COLO668 (cell line): ENCODE results near the gene ARPC1B.
A peak's percentile ranks its signal among the peaks of the same experiment; 100 is the strongest.
"Not testable (repeated sequence)": the region's sequence is repeated elsewhere in the genome, so short reads cannot be mapped to it uniquely, and the experiment has no call there.

Experiments used
- DNase-seq: peaks from one replicate; lab custom pipeline; 2025; ENCODE audit not compliant: unreplicated experiment; lab: John Stamatoyannopoulos, UW

The ARPC1B gene

DNA sequence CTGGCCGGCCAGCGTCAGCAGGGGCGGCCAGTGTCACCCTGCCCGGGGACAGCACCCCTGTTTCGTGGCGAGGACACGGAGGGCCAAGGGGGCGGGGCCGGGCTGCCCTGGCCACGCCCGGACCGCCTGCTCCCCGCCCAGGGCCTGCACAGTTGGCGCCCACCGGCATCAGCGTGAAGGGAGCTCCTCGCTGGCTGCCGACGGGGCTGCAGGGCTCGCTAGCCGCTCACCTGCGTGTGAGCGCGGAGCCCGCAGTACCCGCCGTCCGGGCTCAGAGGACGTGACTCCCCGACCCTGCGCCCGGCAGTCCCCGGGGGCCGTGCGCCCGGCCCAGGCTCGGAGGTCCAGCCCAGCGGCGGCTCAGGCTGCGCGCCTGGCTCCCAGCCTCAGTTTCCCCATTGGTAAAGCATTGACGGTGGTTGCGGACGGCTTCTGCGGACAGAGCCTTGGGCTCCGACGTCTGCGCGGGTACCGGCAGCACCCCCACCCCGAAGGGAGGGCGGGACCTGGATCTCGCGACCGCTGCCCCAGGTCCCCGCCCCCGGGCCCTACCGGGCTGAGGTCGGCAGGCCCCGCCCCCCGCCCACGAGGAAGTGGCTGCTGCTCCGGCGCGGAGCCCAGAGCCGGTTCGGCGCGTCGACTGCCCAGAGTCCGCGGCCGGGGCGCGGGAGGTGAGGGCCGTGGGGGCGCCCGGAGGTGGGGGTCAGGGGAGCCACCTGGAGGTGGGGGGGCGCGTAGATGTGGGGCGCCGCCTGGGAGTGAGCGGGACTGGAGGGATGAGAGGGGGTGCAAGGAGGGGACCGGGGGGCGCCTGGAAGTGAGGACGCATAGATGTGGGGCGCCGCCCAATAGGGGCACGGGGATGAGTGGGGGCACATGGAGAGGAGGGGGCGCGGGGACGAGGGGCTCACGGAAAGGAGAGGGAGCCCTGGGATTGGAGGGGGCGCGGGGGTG, at the start of gene ARPC1B:
Gene ARPC1B, plus strand, starts transcription at position 620 of the 954 bp plus-strand sequence. CDS start 10,985 bp downstream, outside the sequence.
- DNase-seq: peak; percentile 86

DNA sequence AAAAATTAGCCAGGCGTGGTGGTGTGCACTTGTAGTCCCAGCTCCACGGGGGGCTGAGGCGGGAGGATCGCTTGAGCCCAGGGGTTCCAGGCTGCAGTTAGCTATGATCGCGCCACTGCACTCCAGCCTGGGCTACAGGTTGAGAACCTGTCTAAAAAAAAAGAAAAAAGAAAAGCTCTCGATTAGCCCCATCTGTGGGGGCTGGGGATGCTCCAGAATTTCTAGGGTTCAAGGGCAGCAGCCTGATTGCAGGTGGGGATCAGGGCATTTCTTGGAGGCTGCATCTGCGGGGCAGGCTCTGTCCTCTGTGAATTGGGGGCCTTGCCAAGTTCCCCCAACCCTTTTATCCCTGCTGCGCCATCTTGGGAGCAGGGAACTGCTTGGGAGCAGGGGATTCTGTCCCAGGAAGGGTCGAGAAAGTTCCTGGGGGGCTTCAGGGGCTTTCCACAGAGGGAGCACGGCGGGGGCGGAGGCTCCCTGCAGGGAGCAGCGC, 49.5 kb upstream of the ARPC1B start:
- DNase-seq: peak; percentile 14

DNA sequence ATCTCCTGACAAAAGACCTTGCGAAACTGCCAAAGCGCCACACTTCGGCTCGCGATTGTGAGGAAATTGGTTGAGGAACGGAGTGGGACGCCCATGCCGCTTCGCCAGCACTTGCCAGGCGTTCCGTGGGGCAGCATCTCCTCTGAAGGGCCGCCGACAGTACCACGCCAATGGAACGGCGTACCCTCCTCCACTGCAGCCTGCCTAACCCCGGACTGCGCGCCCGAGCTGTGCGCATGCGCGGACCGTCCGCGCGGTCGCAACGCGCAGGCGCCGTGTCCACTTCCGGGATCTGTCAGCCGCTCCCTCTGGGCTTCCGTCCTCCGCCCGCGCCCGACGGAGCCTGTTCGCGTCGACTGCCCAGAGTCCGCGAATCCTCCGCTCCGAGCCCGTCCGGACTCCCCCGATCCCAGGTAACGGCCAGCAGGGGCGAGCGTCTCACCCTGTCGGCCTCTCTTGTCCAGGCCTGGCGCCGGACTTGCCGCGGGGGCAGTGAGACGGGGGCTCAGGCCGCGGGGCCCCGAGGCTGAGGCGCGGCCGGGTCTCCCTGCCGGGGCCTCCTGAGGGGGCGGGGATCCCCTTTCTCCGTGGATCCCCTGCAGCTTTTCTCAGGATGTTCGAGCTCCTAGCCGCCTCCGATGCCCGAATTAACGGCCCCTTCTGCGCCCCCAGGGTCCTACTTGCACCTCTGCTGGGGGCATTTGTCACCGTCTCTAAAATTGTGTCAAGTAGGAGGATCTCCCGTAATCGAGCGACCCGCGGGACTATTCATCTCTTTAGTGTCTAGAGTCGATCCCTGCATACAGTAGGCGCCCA, 48.7 kb upstream of the ARPC1B start, which contains the start of gene ARPC1A:
Gene ARPC1A, plus strand, starts transcription at position 307 of the 816 bp plus-strand sequence. CDS start 7,456 bp downstream, outside the sequence.
- DNase-seq: peak; percentile 95

DNA sequence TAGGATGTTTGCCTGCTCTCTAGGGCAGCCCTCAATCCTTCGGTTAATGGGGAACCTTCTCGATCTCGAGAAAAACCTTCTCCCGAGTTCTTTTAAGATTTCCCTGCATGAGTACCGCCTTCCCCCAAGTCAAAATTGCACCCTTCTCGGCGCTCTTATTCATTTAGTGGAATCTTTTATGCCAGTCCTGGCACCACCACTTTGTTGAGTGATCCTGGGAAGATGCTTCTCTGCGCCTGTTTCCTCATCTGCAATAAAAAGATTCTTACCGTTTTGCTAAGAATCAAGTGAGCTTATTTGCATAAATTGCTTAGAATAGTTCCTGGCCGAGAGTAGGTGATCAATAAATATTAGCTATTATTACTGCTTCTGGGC, 48.1 kb upstream of the ARPC1B start:
- DNase-seq: no peak

DNA sequence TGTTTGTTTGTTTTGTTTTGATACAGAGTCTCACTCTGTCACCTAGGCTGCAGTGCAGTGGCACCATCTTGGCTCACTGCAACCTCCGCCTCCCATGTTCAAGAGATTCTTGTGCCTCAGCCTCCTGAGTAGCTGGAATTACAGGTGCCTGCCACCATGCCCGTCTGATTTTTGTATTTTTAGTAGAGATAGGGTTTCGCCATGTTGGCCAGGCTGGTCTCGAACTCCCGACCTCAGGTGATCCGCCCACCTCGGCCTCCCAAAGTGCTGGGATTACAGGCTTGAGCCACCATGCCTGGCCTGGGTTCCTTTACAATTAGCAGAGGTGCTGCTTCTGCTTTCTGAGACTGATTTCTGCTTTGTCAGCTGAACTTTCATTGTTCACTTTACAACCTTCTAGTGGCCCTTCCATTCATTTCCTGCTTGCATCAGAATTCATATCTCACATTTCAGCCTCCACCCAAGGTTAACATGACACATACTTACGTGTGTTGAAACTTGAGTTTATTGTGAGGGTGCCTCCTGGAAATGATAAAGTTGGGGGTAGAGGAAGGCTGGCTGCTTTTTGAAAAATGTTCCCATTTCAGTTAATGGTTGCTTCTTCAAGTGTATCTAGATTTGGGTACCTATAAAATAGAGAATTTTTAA, 44.1 kb upstream of the ARPC1B start:
- not testable (repeated sequence) for DNase-seq

DNA sequence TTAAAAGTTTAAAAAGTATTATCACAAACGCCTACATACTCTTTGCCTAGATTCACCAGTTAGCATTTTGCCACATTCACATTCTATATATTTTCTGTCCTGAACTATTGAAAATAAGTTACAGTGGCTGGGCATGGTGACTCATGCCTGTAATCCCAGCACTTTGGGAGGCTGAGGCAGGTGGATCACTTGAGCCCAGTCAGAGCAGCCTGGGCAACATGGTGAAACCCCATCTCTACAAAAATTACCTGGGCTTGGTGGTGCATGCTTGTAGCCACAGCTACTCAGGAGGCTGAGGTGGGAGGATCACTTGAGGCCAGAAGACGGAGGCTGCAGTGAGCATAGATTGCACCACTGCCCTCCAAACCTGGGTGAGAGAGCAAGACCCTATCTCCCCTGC, 43.5 kb upstream of the ARPC1B start:
- DNase-seq: no peak

DNA sequence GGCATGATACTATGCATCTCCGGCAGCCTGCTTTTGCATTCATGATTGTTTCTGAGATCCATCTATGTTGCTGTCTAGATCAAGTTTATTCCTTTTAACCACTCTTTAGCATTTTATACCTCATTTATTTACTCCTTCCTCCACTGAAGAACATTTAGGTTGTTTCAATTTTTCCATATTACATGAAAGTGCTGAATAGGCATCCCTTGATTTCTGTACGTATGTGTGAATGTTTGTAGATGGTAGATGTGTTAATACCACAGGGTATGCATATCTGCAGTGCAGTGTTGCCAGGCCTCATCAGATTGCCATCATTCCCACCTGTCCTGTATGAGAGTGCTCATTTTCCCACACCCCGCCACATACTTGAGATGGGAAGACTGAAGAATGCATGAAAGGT, 34.9 kb upstream of the ARPC1B start:
- DNase-seq: no peak

DNA sequence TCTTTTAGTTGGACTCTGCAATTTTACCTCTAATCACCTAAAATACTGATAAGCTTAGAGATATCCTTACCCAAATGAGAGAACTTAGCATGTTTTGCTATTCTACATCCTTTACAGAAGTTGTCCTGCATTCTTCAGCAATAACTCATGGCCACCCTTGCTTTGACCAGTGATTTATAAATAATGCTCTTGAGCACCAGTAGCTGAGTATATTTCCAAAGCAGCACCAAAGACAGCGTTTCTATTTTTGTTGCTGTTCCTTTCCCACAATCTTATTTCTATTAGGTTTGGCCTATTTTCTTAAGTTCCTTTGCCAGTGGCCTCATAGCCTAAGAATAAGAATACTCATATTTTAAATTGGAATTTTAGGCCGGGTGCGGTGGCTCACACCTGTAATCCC, 33.9 kb upstream of the ARPC1B start:
- no peak for DNase-seq

DNA sequence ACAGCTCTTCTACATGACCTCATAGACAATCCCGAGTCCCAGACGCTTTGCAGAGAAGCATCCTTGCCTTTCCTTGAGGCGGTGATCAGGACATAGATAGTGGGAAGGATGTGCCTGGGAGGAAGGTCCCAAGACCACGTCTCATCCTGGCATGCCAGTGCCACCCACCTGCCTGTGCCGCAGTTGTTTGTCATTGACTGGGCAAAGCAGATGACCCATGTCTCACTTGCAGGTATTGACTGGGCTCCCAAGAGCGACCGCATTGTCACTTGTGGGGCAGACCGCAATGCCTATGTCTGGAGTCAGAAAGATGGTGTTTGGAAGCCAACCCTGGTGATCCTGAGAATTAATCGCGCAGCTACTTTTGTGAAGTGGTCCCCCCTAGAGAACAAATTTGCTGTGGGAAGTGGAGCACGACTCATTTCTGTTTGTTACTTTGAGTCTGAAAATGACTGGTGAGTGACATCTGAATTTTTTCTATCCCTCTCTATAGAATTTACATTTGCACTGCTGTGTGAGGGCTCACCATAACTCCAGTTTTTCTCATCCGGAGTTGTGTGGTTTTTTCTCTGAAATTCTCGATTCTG, 30.4 kb upstream of the ARPC1B start:
- DNase-seq: no peak

DNA sequence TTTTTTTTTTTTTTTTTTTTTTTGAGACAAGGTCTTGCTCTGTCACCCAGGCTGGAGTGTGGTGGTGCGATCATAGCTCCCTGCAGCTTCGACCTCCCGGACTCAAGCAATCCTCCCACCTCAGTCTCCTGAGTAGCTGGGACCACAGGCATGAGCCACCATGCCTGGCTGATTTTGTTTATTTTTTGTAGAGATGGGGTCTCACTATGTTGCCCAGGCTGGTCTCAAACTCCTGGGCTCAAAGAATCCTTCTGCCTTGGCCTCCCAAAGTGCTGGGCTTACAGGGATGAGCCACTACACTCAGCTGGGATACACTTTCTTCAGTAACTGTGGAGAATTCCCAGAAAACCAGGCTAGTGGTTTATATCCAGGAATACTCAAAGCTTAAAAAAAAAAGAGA, 23.9 kb upstream of the ARPC1B start:
- DNase-seq: not testable (repeated sequence)

DNA sequence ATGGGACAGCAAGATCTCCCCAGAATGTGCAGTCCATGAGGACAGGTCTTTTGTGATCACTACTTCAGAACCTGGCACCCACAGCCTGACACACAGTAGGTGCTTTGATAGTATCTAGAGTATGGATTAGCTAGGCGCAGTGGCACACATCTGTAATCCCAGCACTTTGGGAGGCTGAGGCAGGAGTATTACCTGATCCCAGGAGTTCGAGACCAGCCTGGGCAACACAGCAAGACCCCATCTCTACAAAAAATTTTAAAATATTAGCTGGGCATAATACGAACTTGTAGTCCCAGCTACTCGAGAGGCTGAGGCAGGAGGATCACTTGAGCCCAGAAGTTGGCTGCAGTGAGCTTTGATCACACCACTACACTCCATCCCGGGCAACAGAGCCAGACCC, 22.3 kb upstream of the ARPC1B start:
- DNase-seq: no peak

DNA sequence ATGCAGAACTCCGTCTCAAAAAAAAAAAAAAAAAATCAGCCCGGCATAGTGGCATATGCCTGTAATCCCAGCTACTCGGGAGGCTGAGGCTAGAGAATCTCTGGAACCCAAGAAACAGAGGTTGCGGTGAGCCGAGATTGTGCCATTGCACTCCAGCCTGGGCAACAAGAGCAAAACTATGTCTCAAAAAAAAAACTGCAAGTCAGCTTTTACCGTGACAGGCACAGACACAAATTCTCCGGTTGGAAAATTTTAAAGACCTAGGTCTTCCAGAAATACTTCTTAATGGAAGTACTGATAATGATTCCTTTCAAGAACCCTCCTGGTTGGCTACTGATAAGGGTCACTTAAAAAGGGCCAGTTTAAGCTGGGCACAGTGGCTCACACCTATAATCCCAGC, 19.4 kb upstream of the ARPC1B start:
- DNase-seq: no peak

DNA sequence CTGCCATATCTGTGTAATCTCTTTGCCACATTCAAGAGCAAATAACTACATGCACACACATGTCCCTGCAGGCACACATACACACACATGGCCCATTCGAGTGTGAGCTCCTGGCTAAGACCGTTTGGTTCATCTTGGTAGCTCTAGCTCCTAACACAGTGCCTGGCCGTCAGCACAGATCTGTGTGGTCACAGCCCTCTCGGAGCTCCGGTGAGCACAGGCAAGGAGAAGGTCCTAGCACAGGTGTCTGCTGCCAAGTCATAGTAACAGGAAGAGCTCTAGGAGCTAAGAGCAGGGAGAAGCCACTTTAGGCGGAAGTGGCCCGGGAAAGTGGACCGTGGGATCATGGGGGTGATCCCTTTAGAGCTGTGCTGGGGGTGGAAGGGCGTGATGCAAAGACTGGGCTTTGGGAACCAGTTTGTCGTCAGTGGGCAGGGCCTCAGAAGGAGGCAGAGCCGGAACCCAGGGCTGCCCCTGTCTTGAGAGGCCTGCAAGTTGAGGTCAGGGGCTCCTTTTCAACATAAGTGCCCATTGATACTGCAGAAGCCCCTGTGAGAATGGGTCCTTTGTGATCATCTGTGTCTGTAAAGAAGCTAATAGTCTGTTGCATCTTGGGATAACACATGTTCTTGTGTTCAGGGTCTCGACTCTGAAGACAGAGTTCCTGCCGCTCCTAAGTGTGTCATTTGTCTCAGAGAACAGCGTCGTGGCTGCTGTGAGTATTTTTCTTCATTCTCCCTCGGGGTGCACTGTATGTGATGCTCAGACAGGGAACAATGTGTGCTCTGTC, 16.6 kb upstream of the ARPC1B start:
- DNase-seq: no peak

DNA sequence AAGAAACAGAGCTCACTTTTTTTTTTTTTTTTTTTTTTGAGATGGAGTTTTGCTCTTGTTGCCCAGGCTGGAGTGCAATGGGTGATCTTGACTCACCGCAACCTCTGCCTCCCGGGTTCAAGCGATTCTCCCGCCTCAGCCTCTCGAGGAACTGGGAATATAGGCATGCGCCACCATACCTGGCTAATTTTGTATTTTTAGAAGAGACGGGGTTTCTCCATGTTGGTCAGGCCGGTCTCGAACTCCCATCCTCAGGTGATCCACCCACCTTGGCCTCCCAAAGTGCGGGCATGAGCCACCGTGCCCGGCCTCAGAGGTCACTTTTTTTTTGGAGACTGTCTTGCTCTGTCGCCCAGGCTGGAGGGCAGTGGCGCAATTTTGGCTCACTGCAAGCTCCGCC, 16.0 kb upstream of the ARPC1B start:
- DNase-seq: not testable (repeated sequence)

DNA sequence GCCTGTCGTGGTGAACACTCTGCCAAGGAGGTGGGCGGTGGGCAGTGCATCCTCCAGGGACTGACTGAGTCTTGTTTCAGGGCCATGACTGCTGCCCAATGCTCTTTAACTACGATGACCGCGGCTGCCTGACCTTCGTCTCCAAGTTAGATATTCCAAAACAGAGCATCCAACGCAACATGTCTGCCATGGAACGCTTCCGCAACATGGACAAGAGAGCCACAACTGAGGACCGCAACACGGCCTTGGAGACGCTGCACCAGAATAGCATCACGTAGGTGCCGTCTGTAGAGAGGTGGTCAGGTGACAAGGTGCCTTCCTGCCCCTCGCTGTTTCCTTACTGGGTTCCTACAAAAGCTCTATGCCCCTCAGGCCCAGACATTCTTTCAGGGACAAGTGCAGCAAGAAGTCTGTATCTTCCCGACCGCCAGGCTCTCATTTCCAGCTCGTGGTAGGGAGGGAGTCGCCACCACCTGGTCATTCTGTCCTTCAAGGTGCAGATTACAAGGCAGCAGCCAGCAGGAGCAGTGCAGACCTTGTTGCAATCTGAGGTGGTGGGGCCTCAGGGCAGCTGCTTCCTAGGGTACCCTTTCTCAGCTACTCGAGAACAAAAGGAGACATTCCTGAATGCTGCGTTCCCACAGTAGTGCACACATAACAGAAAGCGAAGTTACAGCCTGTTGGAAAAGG, 14.9 kb upstream of the ARPC1B start:
- DNase-seq: no peak

DNA sequence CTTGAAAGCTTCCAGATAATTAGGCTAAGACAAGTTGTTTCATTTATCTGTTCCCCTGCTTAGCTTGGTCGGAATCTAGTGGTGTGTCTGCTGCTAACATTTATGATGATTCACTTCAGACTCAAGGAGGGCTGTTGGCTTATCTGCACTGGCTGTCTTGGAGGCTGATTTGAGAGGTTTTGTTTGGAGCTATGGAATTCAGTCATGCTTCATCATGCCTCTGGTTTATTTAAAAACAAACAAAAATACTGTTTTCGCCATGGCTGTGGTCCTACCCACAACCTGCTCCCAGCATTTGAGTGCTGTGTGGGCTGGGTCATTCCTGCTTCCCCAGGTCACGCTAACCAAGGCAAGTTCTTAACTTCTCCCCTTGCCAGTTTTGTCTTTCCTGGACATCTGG, 11.7 kb upstream of the ARPC1B start:
- no peak for DNase-seq

DNA sequence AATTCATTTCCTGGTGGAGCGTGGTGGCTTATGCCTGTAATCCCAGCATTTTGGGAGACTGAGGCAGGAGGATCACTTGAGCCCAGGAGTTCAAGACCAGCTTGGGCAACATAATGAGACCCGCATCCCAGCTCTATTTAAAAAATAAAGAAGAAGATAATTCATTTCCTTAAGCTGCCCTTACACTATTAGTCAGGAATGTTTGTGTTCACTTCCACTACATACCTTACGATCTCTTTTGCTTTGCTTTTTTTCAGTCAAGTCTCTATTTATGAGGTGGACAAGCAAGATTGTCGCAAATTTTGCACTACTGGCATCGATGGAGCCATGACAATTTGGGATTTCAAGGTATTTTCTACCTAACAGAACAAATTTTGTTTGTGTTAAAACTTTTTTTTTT, 11.2 kb upstream of the ARPC1B start:
- no peak for DNase-seq

DNA sequence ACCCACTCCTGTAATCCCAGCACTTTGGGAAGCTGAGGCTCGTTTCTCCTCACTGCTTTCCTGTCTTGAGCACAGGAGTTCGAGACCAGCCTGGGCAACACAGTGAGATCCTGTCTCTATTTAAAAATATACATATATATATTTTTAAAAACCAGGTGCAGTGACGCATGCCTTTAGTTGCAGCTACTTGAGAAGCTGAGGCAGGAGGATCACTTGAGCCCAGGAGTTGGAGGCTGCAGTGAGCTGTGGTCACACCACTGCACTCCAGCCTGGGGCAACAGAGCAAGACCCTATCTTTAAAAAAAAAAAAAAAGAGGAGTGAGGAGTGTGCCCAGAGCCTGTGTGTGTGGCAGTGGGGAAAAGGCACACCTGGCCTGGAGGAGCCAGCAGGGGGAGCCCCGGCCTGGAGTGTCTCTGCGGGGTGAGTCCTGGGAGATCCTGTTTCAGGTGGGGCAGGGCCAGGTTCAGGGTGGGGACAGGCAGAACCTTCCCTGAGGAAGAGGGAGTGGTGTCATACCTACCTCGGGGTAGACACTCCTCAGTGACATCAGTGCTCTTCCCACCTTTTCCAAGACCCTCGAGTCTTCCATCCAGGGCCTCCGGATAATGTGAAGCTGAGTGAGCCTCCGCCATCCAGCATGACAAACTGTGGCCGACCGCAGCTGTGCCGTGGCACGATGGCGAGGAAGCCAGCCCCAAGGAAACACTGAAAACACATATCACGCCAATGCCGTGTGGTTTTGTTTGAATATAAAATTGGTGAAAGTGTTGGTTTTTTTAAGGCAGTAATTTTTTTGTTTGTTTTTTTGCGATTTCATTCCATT, 9.0 kb upstream of the ARPC1B start:
- DNase-seq: peak; percentile 37

DNA sequence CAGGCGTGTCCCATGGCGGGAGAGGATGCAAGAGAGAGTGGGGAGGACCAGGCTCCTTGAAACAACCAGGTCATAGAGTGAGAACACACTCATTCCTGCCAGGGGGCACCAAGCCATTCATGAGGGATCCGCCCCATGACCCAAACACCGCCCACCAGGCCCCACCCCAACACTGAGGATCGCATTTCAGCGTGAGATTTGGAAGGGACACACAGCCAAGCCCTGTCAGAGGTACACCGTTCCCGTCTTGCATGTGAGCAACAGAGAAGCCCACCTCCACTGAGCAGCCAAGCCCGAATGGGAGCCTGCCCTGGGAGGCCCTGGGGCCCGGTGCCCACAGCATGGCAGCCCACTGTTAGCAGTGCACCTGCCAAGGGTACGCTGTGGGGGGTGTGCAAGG, 7.9 kb upstream of the ARPC1B start:
- no peak for DNase-seq
